HG02938 (cell line): ENCODE measurements around the gene AURKAIP1.
A peak's percentile ranks its signal among the peaks of the same experiment; 100 is the strongest.
"Not testable (repeated sequence)": the region's sequence is repeated elsewhere in the genome, so short reads cannot be mapped to it uniquely, and the experiment has no call there.

Source experiments
- ATAC-seq: cut with Tn5 transposase; IDR thresholded peaks from one replicate; pipeline ENCODE4 v1.9.1; 2021; ENCODE audit warnings: mild to moderate bottlenecking, moderate library complexity; ENCODE audit not compliant: unreplicated experiment

Gene AURKAIP1

GRCh38 chr1:1387098-1388077 is 12.4 kb upstream of the AURKAIP1 start:
- ATAC-seq, result no peak

DNA sequence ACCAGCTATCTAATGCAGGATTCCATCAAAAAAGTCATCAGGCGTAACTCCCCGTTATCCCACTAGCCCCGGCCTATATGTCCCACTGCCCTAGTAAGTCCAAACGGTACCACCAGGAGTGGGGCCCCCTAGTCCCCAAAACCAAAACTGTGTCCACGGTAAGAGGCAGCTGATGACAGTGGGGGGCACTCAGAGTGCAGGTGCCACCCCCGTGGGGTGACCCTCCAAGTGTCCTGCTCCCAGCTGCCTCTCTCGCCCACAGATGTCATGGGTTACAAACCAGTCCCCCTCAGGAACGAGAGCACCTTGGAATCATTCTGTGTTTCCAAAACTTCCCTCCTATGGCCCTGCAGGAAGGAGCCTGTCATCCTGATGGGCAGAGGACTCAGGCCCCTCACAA is 10.9 kb upstream of the AURKAIP1 start:
- no peak for ATAC-seq

- not testable (repeated sequence) for ATAC-seq
Observed at GRCh38 chr1:1385339-1385738, 10.3 kb upstream of the AURKAIP1 start.

GRCh38 chr1:1381294-1381693 is 6.3 kb upstream of the AURKAIP1 start:
- ATAC-seq, result no peak

DNA sequence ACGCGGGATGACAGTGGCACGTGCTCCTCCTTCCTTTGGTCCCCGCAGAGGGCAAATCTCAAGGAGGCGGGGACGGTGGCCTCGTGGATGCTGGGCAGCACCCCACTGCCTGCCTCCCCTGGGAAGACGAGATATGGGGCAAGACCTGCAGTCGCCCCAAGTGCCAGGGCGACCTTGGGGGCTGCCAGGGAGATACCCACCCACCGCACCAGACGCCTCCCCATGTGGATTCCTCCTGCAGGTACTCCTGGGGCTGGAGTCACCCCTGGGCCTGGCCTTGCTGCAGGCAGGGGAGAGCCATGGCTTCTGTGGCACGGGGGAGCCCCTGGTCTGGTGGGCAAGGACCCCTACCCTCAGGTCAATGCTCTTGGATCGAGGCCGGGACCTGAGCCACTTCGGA is 5.9 kb upstream of the AURKAIP1 start:
- no peak for ATAC-seq

- ATAC-seq, result no peak
Observed at GRCh38 chr1:1377540-1378205, 2.7 kb upstream of the AURKAIP1 start.

- no peak for ATAC-seq
Observed at GRCh38 chr1:1376551-1377226, 1.7 kb upstream of the AURKAIP1 start.

- peak; percentile 3 for ATAC-seq
Observed at GRCh38 chr1:1374589-1374928, 448 bp downstream of the AURKAIP1 start.

DNA sequence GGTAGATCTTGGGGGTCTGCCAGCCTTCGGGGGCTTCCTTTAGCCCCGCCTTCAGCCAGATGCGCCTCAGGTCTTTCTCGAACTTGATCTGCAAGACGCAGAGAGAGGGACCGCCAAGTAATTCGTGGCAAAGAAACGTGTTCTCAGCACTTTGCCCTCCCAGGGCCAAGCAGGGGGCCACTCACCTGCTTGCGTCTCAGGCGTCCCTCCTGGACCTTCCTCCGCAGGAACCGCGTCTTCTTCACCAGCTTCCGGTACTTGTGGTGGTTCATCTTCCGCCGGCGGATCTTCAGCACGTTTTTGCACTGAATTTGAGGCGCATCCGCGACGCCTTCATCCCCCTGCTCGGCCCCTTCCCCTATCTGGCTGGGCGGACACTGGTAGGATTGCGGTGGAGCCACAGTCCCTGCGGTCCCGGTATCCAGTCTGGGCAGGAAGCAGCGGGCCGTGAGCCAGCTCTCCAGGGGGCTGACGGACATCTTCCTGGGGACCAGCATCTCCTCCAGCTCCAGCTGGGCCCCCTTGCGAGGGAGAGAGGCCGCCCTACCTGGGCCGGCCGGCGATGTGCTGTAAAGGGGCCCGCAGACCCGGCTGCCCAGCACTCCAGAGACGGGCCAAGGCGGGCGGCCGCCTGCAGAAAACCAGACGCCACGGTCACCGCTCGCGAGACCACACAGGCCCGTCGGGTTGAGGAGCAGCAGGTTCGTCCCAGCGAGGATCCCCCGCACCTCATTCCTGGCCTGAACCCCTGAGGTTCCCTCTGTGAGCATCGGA is 1.0 kb downstream of the AURKAIP1 start:
- no peak for ATAC-seq

DNA sequence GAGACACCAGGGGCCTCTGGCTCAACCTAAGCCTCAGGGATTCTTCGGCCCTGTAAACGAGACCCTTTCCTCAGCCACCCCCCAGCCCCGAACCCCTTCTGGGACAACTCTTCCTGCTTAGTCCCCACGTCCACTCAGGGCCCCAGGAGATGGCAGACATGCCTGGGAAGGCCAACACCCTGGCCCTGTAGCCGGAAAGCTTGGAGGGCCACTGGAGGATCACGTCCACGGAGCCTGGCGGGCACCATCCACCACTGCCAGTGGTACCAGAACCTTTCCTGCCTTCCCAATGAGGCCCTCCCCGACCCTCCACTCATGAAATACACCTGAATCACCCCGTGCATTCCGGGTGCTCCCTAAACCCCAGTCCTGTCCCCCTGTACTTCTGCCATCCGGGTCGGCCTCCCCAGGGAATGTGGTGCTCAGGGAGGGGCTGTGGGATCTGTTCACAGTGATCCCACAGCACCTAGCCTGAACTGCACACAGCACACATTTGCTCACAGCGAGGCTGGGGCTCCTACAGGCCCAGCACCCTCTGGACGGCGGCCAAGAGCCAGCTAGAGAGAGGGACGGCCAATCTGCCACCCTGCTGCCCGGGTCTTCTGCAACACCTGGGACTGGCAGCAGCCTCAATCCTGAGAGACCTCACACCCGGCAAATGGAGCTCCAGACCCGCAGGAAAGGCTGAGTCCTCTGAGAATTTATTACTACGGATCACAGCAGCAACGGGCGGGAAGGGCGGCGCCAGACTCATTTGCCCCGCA is 1.8 kb downstream of the AURKAIP1 start:
- ATAC-seq, result no peak

DNA sequence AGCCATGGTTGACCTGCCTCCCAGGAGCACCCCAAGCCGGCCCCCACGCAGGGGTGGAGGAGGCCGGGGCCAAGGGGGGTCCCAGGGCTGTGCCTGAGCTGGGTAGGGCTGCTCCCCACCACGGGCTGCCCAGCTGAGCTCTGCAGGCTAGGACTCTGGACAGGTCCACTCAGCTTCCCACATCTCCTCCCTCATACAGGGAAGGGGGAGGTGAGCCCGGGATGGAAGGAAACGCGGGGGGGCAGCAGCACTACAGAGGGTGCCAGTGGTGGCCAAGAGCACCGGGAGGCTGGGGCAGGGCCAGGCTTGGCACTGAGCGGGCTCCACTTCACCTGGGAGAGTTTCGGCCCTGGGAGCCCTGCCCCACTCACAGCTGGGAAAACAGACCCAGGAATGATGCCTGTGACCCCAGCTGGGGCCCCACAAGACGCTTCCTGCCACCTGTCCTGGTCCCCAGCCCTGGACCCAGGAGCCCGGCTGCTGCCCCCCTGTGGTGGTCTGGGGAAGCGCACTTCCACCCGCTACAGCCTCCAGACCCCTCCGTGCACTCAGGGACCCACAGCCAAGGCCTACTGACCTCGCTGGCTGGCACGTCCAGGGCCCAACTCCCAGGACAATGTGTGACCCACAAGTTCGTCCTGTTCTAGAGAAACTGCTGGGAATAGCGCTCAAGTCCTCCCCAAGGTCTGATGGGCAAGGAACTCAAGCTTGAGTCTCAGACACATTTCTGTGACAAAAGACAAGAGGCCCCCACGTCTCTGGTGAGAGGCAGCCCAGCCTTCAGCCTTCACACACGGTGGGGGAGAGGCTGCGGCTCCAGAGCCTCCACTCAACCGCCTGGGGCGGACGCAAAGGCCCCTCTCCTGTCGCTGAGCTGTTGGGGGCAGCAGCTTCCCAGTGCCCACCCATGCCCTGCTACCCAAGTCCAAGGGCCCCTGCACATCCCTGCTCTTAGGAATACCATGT is 3.0 kb downstream of the AURKAIP1 start:
- ATAC-seq, result no peak

- ATAC-seq, result no peak
Observed at GRCh38 chr1:1371364-1371745, 3.7 kb downstream of the AURKAIP1 start.

DNA sequence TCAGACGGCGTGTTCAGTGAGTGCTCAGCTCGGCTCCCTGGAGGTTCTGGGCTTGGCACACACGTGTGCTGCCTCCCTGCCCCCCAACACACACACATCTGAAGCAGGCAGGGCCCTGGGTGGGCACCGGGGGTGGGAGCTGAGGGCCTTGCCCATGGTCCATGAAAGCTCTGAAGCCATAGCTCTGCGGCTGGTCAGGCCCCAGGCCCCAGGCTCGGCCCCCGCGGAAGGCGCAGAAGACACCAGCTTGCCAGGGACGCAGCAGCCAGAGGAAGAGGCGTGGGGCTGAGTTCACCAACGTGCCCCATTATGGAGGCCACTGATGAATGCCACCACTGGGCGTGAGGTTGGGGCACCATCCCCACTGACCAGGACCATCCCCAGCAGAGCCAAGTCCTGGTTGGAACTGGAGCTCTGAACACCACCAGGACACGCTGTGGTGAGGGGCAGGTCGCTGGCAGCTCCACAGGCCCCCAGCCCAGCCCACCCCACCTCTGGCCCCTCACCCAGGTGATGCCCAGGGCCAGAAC is 4.2 kb downstream of the AURKAIP1 start:
- no peak for ATAC-seq

DNA sequence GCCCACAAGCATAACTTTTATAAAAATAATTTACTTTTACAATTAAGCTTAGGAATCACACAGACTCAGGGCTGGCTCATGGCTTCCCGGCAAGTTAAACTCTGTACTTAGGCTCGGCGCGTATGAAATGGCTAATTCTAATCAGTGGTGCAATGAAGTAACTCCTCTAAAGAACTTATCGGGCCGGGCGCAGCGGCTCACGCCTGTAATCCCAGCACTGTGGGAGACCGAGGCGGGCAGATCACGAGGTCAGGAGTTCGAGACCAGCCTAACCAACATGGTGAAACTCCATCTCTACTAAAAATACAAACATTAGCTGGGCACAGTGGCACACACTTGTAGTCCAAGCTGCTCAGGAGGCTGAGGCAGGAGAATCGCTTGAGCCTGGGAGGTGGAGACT is 4.9 kb downstream of the AURKAIP1 start:
- not testable (repeated sequence) for ATAC-seq

DNA sequence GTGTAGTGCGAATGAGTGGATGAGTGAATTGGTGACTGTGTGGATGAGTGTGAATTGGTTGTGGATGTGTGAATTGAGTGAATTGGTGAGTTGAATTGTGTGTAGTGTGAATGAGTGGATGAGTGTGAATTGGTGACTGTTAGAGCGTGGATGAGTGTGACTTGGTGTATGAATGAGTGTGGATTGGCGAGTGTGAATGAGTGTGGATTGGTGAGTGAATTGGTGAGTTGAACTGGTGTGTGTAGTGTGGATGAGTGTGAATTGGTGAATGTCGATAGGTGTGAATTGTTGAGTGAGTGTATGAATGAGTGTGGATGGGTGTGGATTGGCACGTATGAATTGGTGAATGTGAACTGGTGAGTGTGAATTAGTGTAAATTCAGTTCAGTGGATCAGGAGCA is 7.7 kb downstream of the AURKAIP1 start:
- ATAC-seq, result no peak

- ATAC-seq, result no peak
Observed at GRCh38 chr1:1366699-1367066, 8.3 kb downstream of the AURKAIP1 start.

- no peak for ATAC-seq
Observed at GRCh38 chr1:1365875-1366698, 8.9 kb downstream of the AURKAIP1 start.

- ATAC-seq, result no peak
Observed at GRCh38 chr1:1364266-1364665, 10.7 kb downstream of the AURKAIP1 start.
